ENCODE results near the gene TBC1D22A. TPM values are rescaled to one million over a fixed set of nuclear protein-coding genes. Genes with fewer than 3 reads are reported as not detected.

The TBC1D22A gene
- total and polyA plus RNA-seq, 9 of the 15 experiments (the other 6 are each of a cell fraction or from before 2014, with no cell fraction given) = 0.20 to 11.5 (median 5.2) TPM

- TF ChIP-seq ZNF398 (CRISPR knock-in tag; IDR thresholded peaks at IDR 0.05) (no peak), RHOXF2B (CRISPR knock-in tag; conservative IDR thresholded peaks at IDR 0.05) (no peak), RNF2 (IDR thresholded peaks at IDR 0.05) (no peak), KAT2B (IDR thresholded peaks at IDR 0.05; ENCODE audit: low read depth, low read length) (no peak)
- TF ChIP-seq, protein P1, sequence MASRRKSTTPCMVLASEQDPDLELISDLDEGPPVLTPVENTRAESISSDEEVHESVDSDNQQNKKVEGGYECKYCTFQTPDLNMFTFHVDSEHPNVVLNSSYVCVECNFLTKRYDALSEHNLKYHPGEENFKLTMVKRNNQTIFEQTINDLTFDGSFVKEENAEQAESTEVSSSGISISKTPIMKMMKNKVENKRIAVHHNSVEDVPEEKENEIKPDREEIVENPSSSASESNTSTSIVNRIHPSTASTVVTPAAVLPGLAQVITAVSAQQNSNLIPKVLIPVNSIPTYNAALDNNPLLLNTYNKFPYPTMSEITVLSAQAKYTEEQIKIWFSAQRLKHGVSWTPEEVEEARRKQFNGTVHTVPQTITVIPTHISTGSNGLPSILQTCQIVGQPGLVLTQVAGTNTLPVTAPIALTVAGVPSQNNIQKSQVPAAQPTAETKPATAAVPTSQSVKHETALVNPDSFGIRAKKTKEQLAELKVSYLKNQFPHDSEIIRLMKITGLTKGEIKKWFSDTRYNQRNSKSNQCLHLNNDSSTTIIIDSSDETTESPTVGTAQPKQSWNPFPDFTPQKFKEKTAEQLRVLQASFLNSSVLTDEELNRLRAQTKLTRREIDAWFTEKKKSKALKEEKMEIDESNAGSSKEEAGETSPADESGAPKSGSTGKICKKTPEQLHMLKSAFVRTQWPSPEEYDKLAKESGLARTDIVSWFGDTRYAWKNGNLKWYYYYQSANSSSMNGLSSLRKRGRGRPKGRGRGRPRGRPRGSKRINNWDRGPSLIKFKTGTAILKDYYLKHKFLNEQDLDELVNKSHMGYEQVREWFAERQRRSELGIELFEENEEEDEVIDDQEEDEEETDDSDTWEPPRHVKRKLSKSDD (conservative IDR thresholded peaks at IDR 0.05; ENCODE audit: low read length) = no peak
These were observed 269.1 kb downstream of the TBC1D22A start (continued) for GRCh38 chr22:47031628-47031915.

DNA sequence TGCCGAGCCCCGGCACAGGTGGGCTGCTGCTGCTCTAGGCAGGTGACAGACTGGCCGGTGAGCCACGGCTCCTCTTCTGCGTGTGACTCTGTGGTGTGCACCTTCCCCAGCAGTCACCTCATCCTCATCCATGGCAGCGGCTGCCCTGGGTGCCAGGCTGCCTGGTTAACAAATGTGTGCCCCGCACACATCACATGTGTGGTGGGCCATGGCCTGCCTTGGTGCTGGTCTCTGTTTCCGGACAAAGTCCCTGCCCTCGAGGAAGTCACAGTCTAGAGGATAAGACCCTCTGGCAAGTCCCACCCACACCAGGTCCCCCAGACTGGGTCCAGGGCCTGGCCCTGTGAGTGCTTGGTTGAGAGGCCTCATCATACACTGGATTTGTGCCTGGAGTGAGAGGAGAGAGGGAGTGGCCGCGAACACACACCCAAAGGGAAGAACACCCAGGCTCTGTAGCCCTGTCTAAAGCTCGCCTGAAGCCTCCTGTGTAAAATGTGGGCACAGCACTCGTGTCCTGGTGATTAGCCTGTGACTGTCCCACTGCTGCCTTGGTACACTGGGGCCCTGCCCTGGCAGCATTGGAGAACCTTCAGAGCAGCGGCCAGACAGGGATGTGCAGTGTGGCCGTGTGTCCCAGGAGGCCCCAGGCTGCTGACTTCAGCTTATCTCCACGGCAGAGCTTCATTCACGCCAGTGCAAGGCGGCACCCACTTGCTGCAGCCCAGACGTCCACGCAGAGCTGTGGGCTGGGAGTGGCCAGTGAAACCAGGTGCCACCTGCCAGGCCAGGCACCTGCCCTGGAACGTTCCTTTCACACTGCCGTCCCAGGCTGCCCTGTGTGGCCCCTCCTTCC lies 269.9 kb downstream of the TBC1D22A start:
- intact Hi-C loops (cut with micrococcal nuclease) = no loop called here
- Histone ChIP-seq H3K9ac (ENCODE audit: insufficient read depth in 1 of 2, low read depth in 2 of 2, low read length in 2 of 2) (no peak overlapping the region), H3K79me2 (ENCODE audit: control insufficient read depth, insufficient read depth, low read length) (no peaks in the 10 kb centered on the region), H3K27me3 (ENCODE audit: control insufficient read depth in 2 of 2, insufficient read depth in 2 of 2, low read length in 2 of 2) (no peaks in the 10 kb centered on the region), H3K36me3 (ENCODE audit: control insufficient read depth, insufficient read depth, low read length) (no peaks in the 10 kb centered on the region), H3K4me3 (no peak overlapping the region), H3K27ac (ENCODE audit: extremely low read depth, low read depth, low read length) (no peak overlapping the region), H3K9me1 (ENCODE audit: control insufficient read depth, insufficient read depth, low read length) (no peaks in the 10 kb centered on the region), H2AFZ (ENCODE audit: low read depth, low read length) (no peak overlapping the region), H3K9me3 (replicated peaks; ENCODE audit: control insufficient read depth, insufficient read depth, low read depth, low read length) (no peaks in the 10 kb centered on the region), H3K4me2 (ENCODE audit: insufficient read depth, low read length) (no peak overlapping the region), H3K4me1 (replicated peaks in 1 of 2; ENCODE audit: control insufficient read depth in 2 of 2, insufficient read depth in 2 of 2, low read length in 2 of 2) (peaks cover 0 to 20% of the 10 kb centered on the region in 2 experiments; a peak in 2 of 5 replicates), H4K20me1 (replicated peaks; ENCODE audit: control insufficient read depth, insufficient read depth, low read length) (peaks cover 3% of the 10 kb centered on the region; the same call in 1 of the 2 replicates)
- in situ Hi-C loops (cut with MboI) = no loop called here
- CTCF ChIA-PET (ENCODE audit: low intra/inter-chr PET ratio) = no interaction called here
- DNase-seq (ENCODE audit: extremely low read depth in 1 of 4, low spot score in 3 of 4) (no peak), FAIRE-seq (no peak), ATAC-seq (no peak)
- WGBS (ENCODE audit: insufficient coverage, low coverage, missing lambda C conversion rate) = 54% methylated on average over 16 of the region's 22 CpGs
- POLR2A ChIA-PET = no interaction called here
- BruUV-seq (replicated peaks) = no TSS peak
- TF ChIP-seq PCBP1 (IDR thresholded peaks at IDR 0.05; ENCODE audit: low read depth, low read length, poor library complexity, severe bottlenecking) (no peak), ZNF778 (CRISPR knock-in tag; IDR thresholded peaks at IDR 0.05) (no peak), NONO (IDR thresholded peaks at IDR 0.05; ENCODE audit: low read depth in 2 of 2, low read length in 1 of 2) (no peak), RFX1 (IDR thresholded peaks at IDR 0.05) (no peak), PRMT5 (CRISPR knock-in tag; IDR thresholded peaks at IDR 0.05) (no peak), TAF9B (IDR thresholded peaks at IDR 0.05; ENCODE audit: partially characterized antibody) (no peak), EP300 (IDR thresholded peaks at IDR 0.05; ENCODE audit: low read length) (no peak), SOX6 (IDR thresholded peaks at IDR 0.05) (no peak), KDM4B (IDR thresholded peaks at IDR 0.05; ENCODE audit: borderline replicate concordance in 2 of 2, low read depth in 1 of 2) (no peak), NR2C1 (IDR thresholded peaks at IDR 0.05) (no peak), NR2C1 (tag; IDR thresholded peaks at IDR 0.05) (no peak), MAFK (IDR thresholded peaks at IDR 0.05; ENCODE audit: low read length) (no peak)
- TF ChIP-seq, protein P2, sequence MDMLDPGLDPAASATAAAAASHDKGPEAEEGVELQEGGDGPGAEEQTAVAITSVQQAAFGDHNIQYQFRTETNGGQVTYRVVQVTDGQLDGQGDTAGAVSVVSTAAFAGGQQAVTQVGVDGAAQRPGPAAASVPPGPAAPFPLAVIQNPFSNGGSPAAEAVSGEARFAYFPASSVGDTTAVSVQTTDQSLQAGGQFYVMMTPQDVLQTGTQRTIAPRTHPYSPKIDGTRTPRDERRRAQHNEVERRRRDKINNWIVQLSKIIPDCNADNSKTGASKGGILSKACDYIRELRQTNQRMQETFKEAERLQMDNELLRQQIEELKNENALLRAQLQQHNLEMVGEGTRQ (CRISPR knock-in tag; IDR thresholded peaks at IDR 0.05) = no peak

All from K562 (cell line).